ENCODE data around the gene CAV2. TPM values are rescaled to one million over a fixed set of nuclear protein-coding genes. Genes with fewer than 3 reads are reported as not detected.
A peak's percentile ranks its signal among the peaks of the same experiment; 100 is the strongest.

CAV2 gene
- total RNA-seq, 4 donors from 2014 or later = 86.4 to 172 (median 132) TPM

- Histone ChIP-seq H3K36me3 (peaks cover 0 to 9% (median 0%) of the 10 kb centered on the region in 3 donors), H3K27ac (peak overlapping the region in 2 of 4 donors; percentile 23 to 39), H3K27me3 (no peaks in the 10 kb centered on the region), H3K9me3 (no peaks in the 10 kb centered on the region), H3K4me1 (peaks cover 0 to 39% (median 0%) of the 10 kb centered on the region in 4 donors), H3K4me3 (no peak overlapping the region)
- no peak for TF ChIP-seq POLR2A (IDR thresholded peaks at IDR 0.05)
- no peak for TF ChIP-seq EP300 (IDR thresholded peaks at IDR 0.05)
- no peak for TF ChIP-seq CTCF (IDR thresholded peaks at IDR 0.05)
- DNase-seq (ENCODE audit: low spot score in 2 of 2) = no peak
- 42 to 97% methylated on average over 2 of the region's 2 CpGs for WGBS, 2 donors
These were observed 5.7 kb downstream of the CAV2 start for GRCh38 chr7:116505278-116505677.

- Histone ChIP-seq H3K27ac (peak overlapping the region in 2 of 4 donors; percentile 23 to 39), H3K4me1 (peaks cover 0 to 36% (median 0%) of the 10 kb centered on the region in 4 donors), H3K9me3 (no peaks in the 10 kb centered on the region), H3K27me3 (no peaks in the 10 kb centered on the region), H3K4me3 (no peak overlapping the region), H3K36me3 (peaks cover 0 to 9% (median 0%) of the 10 kb centered on the region in 3 donors)
- no peak for DNase-seq (ENCODE audit: low spot score in 2 of 2)
- WGBS, 2 donors = 71 to 78% methylated on average over 3 of the region's 3 CpGs
- TF ChIP-seq EP300 (IDR thresholded peaks at IDR 0.05) = no peak
These were observed 6.3 kb downstream of the CAV2 start for GRCh38 chr7:116505823-116506222.

- TF ChIP-seq POLR2A (IDR thresholded peaks at IDR 0.05) = no peak
- TF ChIP-seq EP300 (IDR thresholded peaks at IDR 0.05) = no peak
- TF ChIP-seq CTCF (IDR thresholded peaks at IDR 0.05) = no peak
- 77 to 78% methylated on average over 7 of the region's 7 CpGs for WGBS, 2 donors
- H3K27ac ChIP-seq = peak overlapping the region in 1 of 4 donors; percentile 12
- peaks cover 0 to 27% (median 2%) of the 10 kb centered on the region in 4 donors for H3K4me1 ChIP-seq
- DNase-seq (ENCODE audit: low spot score in 2 of 2) = no peak
- H3K36me3 ChIP-seq = peaks cover 0 to 9% (median 0%) of the 10 kb centered on the region in 3 donors
- no peaks in the 10 kb centered on the region for H3K27me3 ChIP-seq
- no peak overlapping the region for H3K4me3 ChIP-seq
- H3K9me3 ChIP-seq = no peaks in the 10 kb centered on the region
These were observed 10.5 kb downstream of the CAV2 start for GRCh38 chr7:116509982-116510579.

GRCh38 chr7:116510795-116511194 lies 11.3 kb downstream of the CAV2 start:
- DNase-seq (ENCODE audit: low spot score in 2 of 2) = no peak
- H3K36me3 ChIP-seq = peaks cover 0 to 9% (median 0%) of the 10 kb centered on the region in 3 donors
- peaks cover 0 to 22% (median 2%) of the 10 kb centered on the region in 4 donors for H3K4me1 ChIP-seq
- H3K9me3 ChIP-seq = no peaks in the 10 kb centered on the region
- peak overlapping the region in 3 of 4 donors; percentile 51 to 81 (median 80) for H3K27ac ChIP-seq
- H3K27me3 ChIP-seq = no peaks in the 10 kb centered on the region
- TF ChIP-seq POLR2A (IDR thresholded peaks at IDR 0.05) (no peak), CTCF (IDR thresholded peaks at IDR 0.05) (no peak), EP300 (IDR thresholded peaks at IDR 0.05) (no peak)
- H3K4me3 ChIP-seq = no peak overlapping the region

GRCh38 chr7:116511552-116512519 lies 12.3 kb downstream of the CAV2 start:
- Histone ChIP-seq H3K36me3 (peaks cover 0 to 6% (median 0%) of the 10 kb centered on the region in 3 donors), H3K4me3 (peak overlapping the region; percentile 23 to 42 (median 32)), H3K4me1 (peaks cover 0 to 17% (median 2%) of the 10 kb centered on the region in 4 donors), H3K27me3 (no peaks in the 10 kb centered on the region), H3K27ac (peak overlapping the region; percentile 51 to 81 (median 73)), H3K9me3 (no peaks in the 10 kb centered on the region)
- 55 to 65% methylated on average over 12 of the region's 12 CpGs for WGBS, 2 donors
- no peak for TF ChIP-seq POLR2A (IDR thresholded peaks at IDR 0.05)
- TF ChIP-seq CTCF (IDR thresholded peaks at IDR 0.05) = no peak
- TF ChIP-seq EP300 (IDR thresholded peaks at IDR 0.05) = peak in 1 of 2 donors; percentile 54
- no peak for DNase-seq (ENCODE audit: low spot score in 2 of 2)
